GM04503 (cell line): ENCODE data around the gene XIRP2.
"Not testable (repeated sequence)": the region's sequence is repeated elsewhere in the genome, so short reads cannot be mapped to it uniquely, and the experiment has no call there.

Experiments
- DNase-seq: peaks from one replicate; pipeline ENCODE4 v3.0.0-alpha.2; 2012; ENCODE audit warnings: low read depth

The XIRP2 gene

GRCh38 chr2:166932032-166932431, 43.8 kb downstream of the XIRP2 start:
- no peak for DNase-seq

- no peak for DNase-seq
Observed at GRCh38 chr2:166934817-166935216, 46.5 kb downstream of the XIRP2 start.

- no peak for DNase-seq
Observed at GRCh38 chr2:166942377-166942776, 54.1 kb downstream of the XIRP2 start.

GRCh38 chr2:166944909-166945308, 56.6 kb downstream of the XIRP2 start:
- DNase-seq, result no peak

- DNase-seq, result no peak
Observed at GRCh38 chr2:166957686-166958085, 69.4 kb downstream of the XIRP2 start.

GRCh38 chr2:166958986-166959481, 70.8 kb downstream of the XIRP2 start:
- DNase-seq, result no peak

GRCh38 chr2:166959556-166959955, 71.3 kb downstream of the XIRP2 start:
- no peak for DNase-seq

- no peak for DNase-seq
Observed at GRCh38 chr2:166960702-166961270, 72.5 kb downstream of the XIRP2 start.

- no peak for DNase-seq
Observed at GRCh38 chr2:166961933-166962332, 73.7 kb downstream of the XIRP2 start.

- no peak for DNase-seq
Observed at GRCh38 chr2:166969486-166969885, 81.2 kb downstream of the XIRP2 start.

- no peak for DNase-seq
Observed at GRCh38 chr2:166972002-166972401, 83.7 kb downstream of the XIRP2 start.

- no peak for DNase-seq
Observed at GRCh38 chr2:166972418-166972817, 84.1 kb downstream of the XIRP2 start.

- no peak for DNase-seq
Observed at GRCh38 chr2:166984188-166984587, 95.9 kb downstream of the XIRP2 start.

GRCh38 chr2:166984797-166985196, 96.5 kb downstream of the XIRP2 start:
- no peak for DNase-seq

- no peak for DNase-seq
Observed at GRCh38 chr2:166994588-166995336, 106.5 kb downstream of the XIRP2 start.

GRCh38 chr2:166996465-166996864, 108.2 kb downstream of the XIRP2 start:
- no peak for DNase-seq

- no peak for DNase-seq
Observed at GRCh38 chr2:167001165-167001564, 112.9 kb downstream of the XIRP2 start.

GRCh38 chr2:167005096-167005495, 116.8 kb downstream of the XIRP2 start:
- no peak for DNase-seq

GRCh38 chr2:167013227-167013626, 124.9 kb downstream of the XIRP2 start:
- no peak for DNase-seq

- no peak for DNase-seq
Observed at GRCh38 chr2:167015806-167016205, 127.5 kb downstream of the XIRP2 start.

- DNase-seq, result no peak
Observed at GRCh38 chr2:167017021-167017420, 128.7 kb downstream of the XIRP2 start.

GRCh38 chr2:167018590-167018989, 130.3 kb downstream of the XIRP2 start:
- DNase-seq, result no peak

- no peak for DNase-seq
Observed at GRCh38 chr2:167028503-167028902, 140.2 kb downstream of the XIRP2 start.

- DNase-seq, result not testable (repeated sequence)
Observed at GRCh38 chr2:167034976-167035375, 146.7 kb downstream of the XIRP2 start.
